GM10266 (cell line): Measurements from ENCODE around the gene TYMP.

Experiments
- DNase-seq: peaks from one replicate; pipeline ENCODE4 v3.0.0; 2012; ENCODE audit errors: extremely low spot score
- CTCF ChIP-seq: IDR thresholded peaks from 2 replicates; pipeline ENCODE4 v1.5.1; 2012; ENCODE audit warnings: mild to moderate bottlenecking, low read depth; ENCODE audit not compliant: control insufficient read depth, insufficient read depth; ENCODE audit errors: missing control alignments

TYMP gene

DNA sequence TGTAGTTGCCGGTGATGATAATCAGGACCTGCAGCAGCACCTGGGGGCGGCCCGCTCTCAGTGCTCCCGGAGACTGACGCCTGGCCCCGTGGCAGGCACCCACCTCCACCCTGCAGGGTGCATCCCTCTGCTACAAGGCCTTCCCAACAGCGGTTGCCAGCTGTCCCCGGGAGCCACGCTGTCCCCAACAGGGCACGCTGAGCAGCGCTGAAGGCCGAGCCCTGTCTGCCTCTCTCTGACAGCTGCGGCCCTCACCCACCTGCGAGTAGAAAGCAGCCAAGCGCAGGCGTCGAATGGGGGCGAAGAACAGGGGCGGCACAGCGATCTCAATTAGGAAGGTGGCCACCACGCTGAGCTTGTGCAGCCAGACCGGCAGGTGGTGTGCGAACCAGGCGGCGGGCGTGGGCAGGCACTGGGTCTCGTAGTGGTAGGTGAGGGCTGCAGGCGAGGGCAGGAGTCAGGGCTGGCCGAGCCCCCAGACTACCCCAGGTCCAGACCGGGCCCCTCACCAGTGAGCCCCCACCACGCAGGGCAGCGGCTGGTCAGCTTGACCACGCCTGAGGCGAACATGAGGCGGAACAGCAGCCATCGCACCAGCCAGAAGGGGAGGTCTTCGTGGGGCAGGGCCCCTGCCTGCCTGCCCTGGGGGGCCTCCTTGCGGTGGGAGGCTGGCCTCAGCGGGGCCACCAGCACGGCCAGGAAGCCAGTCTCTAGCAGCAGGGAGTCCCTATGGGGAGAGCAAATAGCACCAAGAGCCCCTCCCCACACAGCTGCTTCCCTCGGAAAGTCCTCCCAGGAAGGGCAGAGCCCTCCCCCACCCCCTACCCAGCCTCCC lies 23.8 kb downstream of the TYMP start:
- DNase-seq, result no peak
- TF ChIP-seq CTCF, result no peak

- no peak for TF ChIP-seq CTCF
- no peak for DNase-seq
Measured at GRCh38 chr22:50505276-50505775, 24.5 kb downstream of the TYMP start.

GRCh38 chr22:50504369-50505211 lies 25.2 kb downstream of the TYMP start:
- DNase-seq, result no peak
- no peak for TF ChIP-seq CTCF

- no peak for DNase-seq
- no peak for TF ChIP-seq CTCF
Measured at GRCh38 chr22:50503475-50504145, 26.2 kb downstream of the TYMP start.

DNA sequence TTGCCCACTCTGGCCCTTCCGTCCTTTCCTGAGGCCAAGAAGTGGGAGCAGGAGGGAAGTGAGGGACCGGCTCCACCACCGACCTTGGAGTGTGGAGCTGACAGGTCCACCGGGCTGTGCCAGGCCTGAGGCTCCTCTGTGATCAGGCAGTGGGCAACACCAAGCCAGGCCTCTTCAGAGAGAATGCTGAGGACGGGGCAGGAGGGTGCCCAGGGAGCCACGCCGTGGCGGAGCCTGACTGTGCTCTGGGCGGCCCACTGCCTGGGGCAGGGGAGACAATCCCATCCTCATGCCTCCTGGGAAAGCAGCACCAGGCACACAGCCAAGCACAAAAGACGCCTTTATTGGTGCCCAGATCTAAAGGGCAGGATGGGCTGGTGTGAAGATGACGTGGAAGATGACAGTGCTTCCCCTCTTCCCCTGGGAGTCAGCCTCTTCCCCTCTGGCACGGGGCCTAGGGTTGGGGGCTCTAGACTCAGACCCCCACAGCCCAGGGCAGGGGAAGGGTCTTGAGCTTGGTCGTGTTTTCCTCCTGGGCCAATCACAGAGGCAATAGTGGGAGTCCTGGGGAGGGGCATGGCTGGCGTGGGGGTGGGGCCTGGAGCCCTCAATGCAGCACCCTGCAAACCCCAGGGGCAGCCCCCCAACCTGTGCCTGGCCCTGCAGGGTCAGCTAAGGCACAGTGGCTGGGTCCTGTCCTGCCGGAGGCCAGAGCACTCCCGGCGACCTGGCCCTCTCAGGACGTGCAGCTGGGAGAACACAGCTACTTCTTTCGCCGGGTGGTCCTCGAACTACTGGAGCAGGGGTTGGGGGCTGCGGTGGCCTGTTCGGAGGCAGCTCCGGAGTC lies 27.0 kb downstream of the TYMP start:
- no peak for DNase-seq
- no peak for TF ChIP-seq CTCF

DNA sequence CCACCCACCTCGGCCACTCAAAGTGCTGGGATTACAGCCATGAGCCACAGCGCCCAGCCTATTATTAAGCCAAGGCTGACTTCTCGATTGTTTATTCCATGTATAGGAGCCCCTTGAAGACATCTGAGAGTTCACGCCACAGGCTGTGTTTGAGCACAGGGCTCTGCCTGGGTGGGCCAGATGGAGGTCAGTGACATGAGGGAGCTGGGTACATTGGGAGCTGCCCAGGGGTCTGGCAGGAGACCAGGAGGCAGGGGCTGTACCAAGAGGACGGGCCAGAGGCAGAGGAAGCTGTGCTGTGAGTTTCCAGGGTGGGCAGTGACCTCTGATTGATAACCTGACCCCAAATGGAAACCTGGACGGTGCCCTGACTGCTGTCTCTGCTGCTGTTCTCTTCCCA lies 27.7 kb downstream of the TYMP start:
- DNase-seq, result no peak
- TF ChIP-seq CTCF, result no peak
